HL-60 (cell line): ENCODE data around the gene SOS2.

ENCODE experiments used
- TF ChIP-seq, protein P1 (sequence below): IDR thresholded peaks from one replicate; pipeline ENCODE4 v1.5.1; 2011; ENCODE audit warnings: low read length, control low read depth, inconsistent platforms; ENCODE audit not compliant: insufficient read depth
- TF ChIP-seq, protein P2 (sequence below): IDR thresholded peaks from 2 replicates; pipeline ENCODE4 v1.6.1; 2012; ENCODE audit warnings: low read depth; ENCODE audit not compliant: insufficient replicate concordance

DNA sequence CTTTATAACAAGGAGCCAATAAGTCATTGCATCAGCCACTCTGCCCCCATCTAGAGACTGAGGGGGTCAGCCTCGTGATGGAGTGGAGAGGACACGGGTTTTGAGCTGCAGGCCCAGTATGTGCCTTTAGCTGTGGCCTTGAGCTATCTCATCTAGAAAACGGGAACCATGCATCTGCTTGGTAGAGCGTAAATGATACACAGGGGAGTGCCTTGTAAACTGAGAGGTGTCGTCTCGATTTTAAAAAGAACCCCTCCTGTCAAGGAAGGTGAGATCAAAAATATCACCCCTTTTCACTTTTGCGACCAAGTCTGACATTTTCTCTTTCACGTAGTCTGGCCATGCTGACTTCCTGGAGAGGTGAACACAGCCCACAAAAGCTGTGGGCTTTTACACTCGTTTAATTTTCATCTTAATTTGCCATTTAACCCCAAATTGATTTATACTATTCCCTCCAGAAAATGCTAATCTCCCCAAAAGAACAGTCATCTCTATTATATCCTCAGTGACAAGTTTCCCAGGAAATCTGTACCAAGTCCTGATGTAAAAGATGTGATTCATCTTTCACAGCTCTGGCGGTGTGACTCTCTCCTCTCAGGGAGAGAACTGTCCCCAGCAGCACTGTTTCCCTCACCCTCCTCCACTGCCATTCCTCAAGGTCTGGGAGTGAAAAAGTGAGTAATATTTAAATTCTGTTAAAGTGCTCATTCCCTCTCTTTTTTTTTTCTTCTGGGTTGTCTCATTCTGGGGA, 145.6 kb downstream of the SOS2 start:
- TF ChIP-seq, protein P1, sequence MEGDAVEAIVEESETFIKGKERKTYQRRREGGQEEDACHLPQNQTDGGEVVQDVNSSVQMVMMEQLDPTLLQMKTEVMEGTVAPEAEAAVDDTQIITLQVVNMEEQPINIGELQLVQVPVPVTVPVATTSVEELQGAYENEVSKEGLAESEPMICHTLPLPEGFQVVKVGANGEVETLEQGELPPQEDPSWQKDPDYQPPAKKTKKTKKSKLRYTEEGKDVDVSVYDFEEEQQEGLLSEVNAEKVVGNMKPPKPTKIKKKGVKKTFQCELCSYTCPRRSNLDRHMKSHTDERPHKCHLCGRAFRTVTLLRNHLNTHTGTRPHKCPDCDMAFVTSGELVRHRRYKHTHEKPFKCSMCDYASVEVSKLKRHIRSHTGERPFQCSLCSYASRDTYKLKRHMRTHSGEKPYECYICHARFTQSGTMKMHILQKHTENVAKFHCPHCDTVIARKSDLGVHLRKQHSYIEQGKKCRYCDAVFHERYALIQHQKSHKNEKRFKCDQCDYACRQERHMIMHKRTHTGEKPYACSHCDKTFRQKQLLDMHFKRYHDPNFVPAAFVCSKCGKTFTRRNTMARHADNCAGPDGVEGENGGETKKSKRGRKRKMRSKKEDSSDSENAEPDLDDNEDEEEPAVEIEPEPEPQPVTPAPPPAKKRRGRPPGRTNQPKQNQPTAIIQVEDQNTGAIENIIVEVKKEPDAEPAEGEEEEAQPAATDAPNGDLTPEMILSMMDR = no peak
- TF ChIP-seq, protein P2, sequence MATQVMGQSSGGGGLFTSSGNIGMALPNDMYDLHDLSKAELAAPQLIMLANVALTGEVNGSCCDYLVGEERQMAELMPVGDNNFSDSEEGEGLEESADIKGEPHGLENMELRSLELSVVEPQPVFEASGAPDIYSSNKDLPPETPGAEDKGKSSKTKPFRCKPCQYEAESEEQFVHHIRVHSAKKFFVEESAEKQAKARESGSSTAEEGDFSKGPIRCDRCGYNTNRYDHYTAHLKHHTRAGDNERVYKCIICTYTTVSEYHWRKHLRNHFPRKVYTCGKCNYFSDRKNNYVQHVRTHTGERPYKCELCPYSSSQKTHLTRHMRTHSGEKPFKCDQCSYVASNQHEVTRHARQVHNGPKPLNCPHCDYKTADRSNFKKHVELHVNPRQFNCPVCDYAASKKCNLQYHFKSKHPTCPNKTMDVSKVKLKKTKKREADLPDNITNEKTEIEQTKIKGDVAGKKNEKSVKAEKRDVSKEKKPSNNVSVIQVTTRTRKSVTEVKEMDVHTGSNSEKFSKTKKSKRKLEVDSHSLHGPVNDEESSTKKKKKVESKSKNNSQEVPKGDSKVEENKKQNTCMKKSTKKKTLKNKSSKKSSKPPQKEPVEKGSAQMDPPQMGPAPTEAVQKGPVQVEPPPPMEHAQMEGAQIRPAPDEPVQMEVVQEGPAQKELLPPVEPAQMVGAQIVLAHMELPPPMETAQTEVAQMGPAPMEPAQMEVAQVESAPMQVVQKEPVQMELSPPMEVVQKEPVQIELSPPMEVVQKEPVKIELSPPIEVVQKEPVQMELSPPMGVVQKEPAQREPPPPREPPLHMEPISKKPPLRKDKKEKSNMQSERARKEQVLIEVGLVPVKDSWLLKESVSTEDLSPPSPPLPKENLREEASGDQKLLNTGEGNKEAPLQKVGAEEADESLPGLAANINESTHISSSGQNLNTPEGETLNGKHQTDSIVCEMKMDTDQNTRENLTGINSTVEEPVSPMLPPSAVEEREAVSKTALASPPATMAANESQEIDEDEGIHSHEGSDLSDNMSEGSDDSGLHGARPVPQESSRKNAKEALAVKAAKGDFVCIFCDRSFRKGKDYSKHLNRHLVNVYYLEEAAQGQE = no peak
